B cell (primary cell): Measurements from ENCODE around the gene HOXB1. TPM values are rescaled to one million over a fixed set of nuclear protein-coding genes. Genes with fewer than 3 reads are reported as not detected.

ENCODE experiments used
- ATAC-seq: fragments of 200-7000 bp; cut with Tn5 transposase; one replicate; pipeline ENCODE4 v1.10.0; 2021; ENCODE audit warnings: low read depth, mild to moderate bottlenecking, moderate number of reproducible peaks, moderate library complexity
- CTCF ChIA-PET: fragments of 350-600 bp; sonication (Branson Sonifier 250); formaldehyde crosslinking; loops from one replicate; lab custom pipeline; 2021; ENCODE audit warnings: antibody characterized with exemption, inconsistent platforms; lab: Charles Lee
- POLR2A ChIA-PET: fragments of 350-600 bp; sonication (Branson Sonifier 250); formaldehyde crosslinking; loops from one replicate; lab custom pipeline; 2021; ENCODE audit warnings: antibody characterized with exemption; lab: Charles Lee
- DNase-seq: peaks from one replicate; pipeline ENCODE4 v3.0.0; 2013
- H2AFZ ChIP-seq: 2 replicates; pipeline ENCODE4 v1.6.1; 2012; ENCODE audit warnings: mild to moderate bottlenecking, low read depth, low read length; ENCODE audit not compliant: insufficient read depth, poor library complexity, severe bottlenecking
- H3K27ac ChIP-seq, 2 donors: 1 replicate in 1 of 2; 2 replicates in 1 of 2; pipeline ENCODE4 v1.5.1; 2012 to 2013; ENCODE audit warnings: low read length in 2 of 2, mild to moderate bottlenecking in 2 of 2, moderate library complexity in 1 of 2
- H3K27me3 ChIP-seq, 4 experiments: fragments of 200-600 bp in 1 of 4; sonication (generic) in 1 of 4; replicated peaks in 1 of 4; 1 replicate in 2 of 4; 2 replicates in 2 of 4; pipeline versions ENCODE4 v1.6.1 to v1.7.0; 2013 to 2016; ENCODE audit warnings: low read length in 3 of 4, mild to moderate bottlenecking in 2 of 4, mixed read lengths in 1 of 4, moderate library complexity in 1 of 4; ENCODE audit not compliant: insufficient read depth in 4 of 4, control insufficient read depth in 3 of 4; ENCODE audit errors: control extremely low read depth in 1 of 4
- H3K36me3 ChIP-seq, 2 experiments: replicated peaks in 1 of 2; 1 replicate in 1 of 2; 2 replicates in 1 of 2; pipeline versions ENCODE4 v1.6.1 to v1.7.1; 2013; ENCODE audit warnings: low read length in 1 of 2; ENCODE audit not compliant: insufficient read depth in 2 of 2, control insufficient read depth in 1 of 2; ENCODE audit errors: control extremely low read depth in 1 of 2, extremely low read depth in 1 of 2
- H3K4me1 ChIP-seq, 2 donors: fragments of 200-600 bp in 1 of 2; sonication (generic) in 1 of 2; 1 replicate in 1 of 2; 2 replicates in 1 of 2; pipeline versions ENCODE4 v1.5.1 to v1.6.1; 2013 to 2017; ENCODE audit warnings: low read length in 2 of 2; ENCODE audit not compliant: control insufficient read depth in 2 of 2, insufficient read depth in 2 of 2
- H3K4me2 ChIP-seq: replicated peaks from 2 replicates; pipeline ENCODE3; 2012; ENCODE audit warnings: mild to moderate bottlenecking, low read depth, low read length; ENCODE audit not compliant: poor library complexity, severe bottlenecking
- H3K4me3 ChIP-seq, 5 experiments: fragments of 200-600 bp in 1 of 5; sonication (generic) in 1 of 5; 1 replicate in 3 of 5; 2 replicates in 2 of 5; pipeline versions ENCODE4 v1.5.1 to v1.7.0; 2011 to 2016; ENCODE audit warnings: low read length in 4 of 5, mild to moderate bottlenecking in 4 of 5, low read depth in 2 of 5, control low read depth in 1 of 5, moderate library complexity in 1 of 5; ENCODE audit not compliant: insufficient read depth in 1 of 5; ENCODE audit errors: control extremely low read depth in 1 of 5, extremely low read depth in 1 of 5
- H3K79me2 ChIP-seq: fragments of 200-600 bp; sonication (generic); one replicate; pipeline ENCODE4 v1.6.0; 2016; ENCODE audit warnings: low read length; ENCODE audit not compliant: control insufficient read depth, insufficient read depth
- H3K9ac ChIP-seq: fragments of 200-600 bp; sonication (generic); 2 replicates; pipeline ENCODE4 v1.6.1; 2017; ENCODE audit warnings: mild to moderate bottlenecking, low read length, moderate library complexity
- H3K9me3 ChIP-seq, 3 donors: one replicate each; pipeline versions ENCODE4 v1.6.1 to v1.7.1; 2013; ENCODE audit warnings: low read length in 2 of 3; ENCODE audit not compliant: control insufficient read depth in 2 of 3, insufficient read depth in 1 of 3; ENCODE audit errors: control extremely low read depth in 1 of 3
- H4K20me1 ChIP-seq: 2 replicates; pipeline ENCODE4 v1.6.0; 2012; ENCODE audit warnings: mild to moderate bottlenecking, low read length; ENCODE audit not compliant: insufficient read depth, control insufficient read depth, poor library complexity, severe bottlenecking
- H3K27ac Mint-ChIP-seq: one replicate; pipeline ENCODE4 v1.8.0; 2021; ENCODE audit warnings: mixed read lengths
- H3K27me3 Mint-ChIP-seq: one replicate; pipeline ENCODE4 v1.8.0; 2021; ENCODE audit warnings: mixed read lengths
- H3K4me1 Mint-ChIP-seq: one replicate; pipeline ENCODE4 v1.8.0; 2021; ENCODE audit warnings: mixed read lengths
- H3K4me3 Mint-ChIP-seq: one replicate; pipeline ENCODE4 v1.8.0; 2021; ENCODE audit warnings: mixed read lengths
- H3K9me3 Mint-ChIP-seq: one replicate; pipeline ENCODE4 v1.8.0; 2022; ENCODE audit warnings: mixed read lengths; ENCODE audit not compliant: insufficient read depth
- CTCF ChIP-seq: fragments of 200-600 bp; IDR thresholded peaks from one replicate; pipeline ENCODE4 v1.8.0; 2022; ENCODE audit warnings: antibody characterized with exemption, mild to moderate bottlenecking
- EZH2 ChIP-seq: IDR thresholded peaks from 2 replicates; pipeline ENCODE4 v1.6.1; 2012; ENCODE audit warnings: borderline replicate concordance, low read depth, mild to moderate bottlenecking, moderate library complexity, low read length; ENCODE audit not compliant: insufficient read depth, poor library complexity, severe bottlenecking
- WGBS: methylation state at CpG from one replicate; pipeline ENCODE4 v1.1.5; 2013; ENCODE audit warnings: missing lambda C conversion rate; ENCODE audit not compliant: insufficient coverage; 5-methylcytosine and 5-hydroxymethylcytosine counted together
- intact Hi-C: fragments of 100-400 bp; cut with micrococcal nuclease; formaldehyde crosslinking; loops from one replicate; pipeline ENCODE4 v1.10.0; 2022
- polyA plus RNA-seq: library from polyadenylated mRNA; depleted of rRNA; stranded (reverse); fragments of >200 nt; gene quantifications from 2 replicates; pipeline ENCODE4 v1.2.3, GENCODE V29; 2012
- total RNA-seq, 2 donors: library from RNA; stranded (reverse); fragments of 120-200 nt in 1 of 2; gene quantifications; 1 replicate in 1 of 2; 2 replicates in 1 of 2; pipeline versions ENCODE4 v1.2.3 to v1.2.4, GENCODE V29; 2013 to 2022

Gene HOXB1
- total and polyA plus RNA-seq, 2 donors (not counting 1 experiment from before 2014, with no cell fraction given) = not detected

- intact Hi-C loops = no loop called here
- Mint-ChIP-seq H3K27ac (no peak overlapping the region), H3K4me3 (no peak overlapping the region), H3K27me3 (peaks cover 20% of the 10 kb centered on the region), H3K4me1 (peaks cover 9% of the 10 kb centered on the region), H3K9me3 (no peaks in the 10 kb centered on the region)
- ATAC-seq (no peak), DNase-seq (no peak)
- H3K79me2 ChIP-seq = no peaks in the 10 kb centered on the region
- H3K4me1 ChIP-seq = peaks cover 5 to 8% of the 10 kb centered on the region in 2 donors
- H3K9ac ChIP-seq = no peak overlapping the region
- H3K4me2 ChIP-seq = no peak overlapping the region
- H2AFZ ChIP-seq = no peak overlapping the region
- peaks cover 0 to 6% (median 0%) of the 10 kb centered on the region in 3 donors for H3K9me3 ChIP-seq
- H3K36me3 ChIP-seq = no peaks in the 10 kb centered on the region
- ChIA-PET CTCF (no interaction called here), POLR2A (no interaction called here)
- WGBS = no CpG with 5 or more reads among the region's 2 CpGs
- no peaks in the 10 kb centered on the region for H4K20me1 ChIP-seq
- TF ChIP-seq EZH2 (no peak), CTCF (no peak)
- H3K27me3 ChIP-seq = peaks cover 0 to 71% (median 26%) of the 10 kb centered on the region in 4 experiments
- H3K27ac ChIP-seq = no peak overlapping the region
- H3K4me3 ChIP-seq = no peak overlapping the region
Measured at GRCh38 chr17:48566717-48567116, 35.9 kb upstream of the HOXB1 start.

- Mint-ChIP-seq H3K9me3 (no peaks in the 10 kb centered on the region), H3K27me3 (peaks cover 20% of the 10 kb centered on the region), H3K27ac (no peak overlapping the region), H3K4me3 (no peak overlapping the region), H3K4me1 (peaks cover 9% of the 10 kb centered on the region)
- TF ChIP-seq EZH2 = no peak
- TF ChIP-seq CTCF = no peak
- no peaks in the 10 kb centered on the region for H3K36me3 ChIP-seq
- no peak overlapping the region for H3K4me2 ChIP-seq
- 96% methylated on average over 2 of the region's 4 CpGs for WGBS
- peaks cover 0 to 71% (median 26%) of the 10 kb centered on the region in 4 experiments for H3K27me3 ChIP-seq
- ATAC-seq (no peak), DNase-seq (no peak)
- H3K27ac ChIP-seq = no peak overlapping the region
- no peak overlapping the region for H3K4me3 ChIP-seq
- no peaks in the 10 kb centered on the region for H4K20me1 ChIP-seq
- intact Hi-C loops = no loop called here
- no peaks in the 10 kb centered on the region for H3K79me2 ChIP-seq
- ChIA-PET POLR2A (no interaction called here), CTCF (no interaction called here)
- no peak overlapping the region for H2AFZ ChIP-seq
- peaks cover 0 to 6% (median 0%) of the 10 kb centered on the region in 3 donors for H3K9me3 ChIP-seq
- H3K4me1 ChIP-seq = peaks cover 5 to 8% of the 10 kb centered on the region in 2 donors
- H3K9ac ChIP-seq = no peak overlapping the region
Measured at GRCh38 chr17:48565925-48566710, 35.3 kb upstream of the HOXB1 start.
